NCI-H460 (cell line): ENCODE measurements around the gene TPO. TPM values are rescaled to one million over a fixed set of nuclear protein-coding genes. Genes with fewer than 3 reads are reported as not detected.
"Not testable (repeated sequence)": the region's sequence is repeated elsewhere in the genome, so short reads cannot be mapped to it uniquely, and the experiment has no call there.

Source experiments
- DNase-seq: peaks from one replicate; pipeline ENCODE4 v3.0.0-alpha.2; 2016; ENCODE audit warnings: low read depth; ENCODE audit errors: extremely low read depth
- total RNA-seq: library from RNA; depleted of rRNA; stranded (reverse); fragments of >200 nt; shearing (Covaris generic); gene quantifications from 2 replicates; pipeline ENCODE4 v1.2.3, GENCODE V29; 2014

The TPO gene
- total RNA-seq, 1 experiment from 2014 or later: 0.12 TPM

- no peak for DNase-seq
Measured at GRCh38 chr2:1498176-1498575, 84.9 kb downstream of the TPO start.

- DNase-seq: no peak
Measured at GRCh38 chr2:1499033-1499795, 86.0 kb downstream of the TPO start.

DNA sequence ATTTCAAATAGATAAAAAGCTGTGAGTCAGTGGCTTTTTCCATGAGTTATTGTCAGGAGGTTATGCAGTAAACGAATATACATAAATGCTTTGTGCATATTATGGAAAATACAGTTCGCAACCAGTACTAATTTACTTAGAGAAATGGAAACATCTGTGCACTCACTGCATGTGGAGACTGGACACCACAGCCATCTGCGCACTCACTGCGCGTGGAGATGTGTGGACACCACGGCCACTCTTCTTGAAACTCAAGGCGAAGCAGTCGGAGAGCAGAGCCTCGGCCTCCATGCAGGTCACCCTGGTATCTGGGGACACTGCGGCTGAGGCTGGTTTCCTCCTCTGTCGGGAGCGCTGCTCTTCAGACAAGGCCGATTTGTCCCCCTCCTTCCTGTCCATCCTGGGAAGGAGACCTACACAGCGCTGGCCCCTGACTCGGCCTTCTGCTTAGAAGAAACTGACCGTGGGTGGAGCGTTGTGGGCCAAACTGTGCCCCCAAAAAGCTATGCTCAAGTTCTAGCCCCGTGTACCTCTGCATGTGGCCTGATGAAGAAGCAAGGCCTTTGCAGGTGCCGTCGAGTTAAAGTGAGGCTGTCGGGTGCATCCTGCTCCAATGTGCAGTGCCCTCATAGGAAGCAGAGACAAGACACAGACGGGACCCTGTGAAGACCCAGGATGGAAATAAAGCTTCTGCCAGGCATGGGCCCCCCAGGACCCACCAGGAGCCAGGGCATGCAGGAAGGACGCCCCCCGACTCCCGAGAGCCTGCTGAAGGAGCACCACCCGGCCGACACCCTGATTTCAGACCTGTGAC is 88.0 kb downstream of the TPO start:
- DNase-seq: no peak

GRCh38 chr2:1501991-1502390 is 88.7 kb downstream of the TPO start:
- no peak for DNase-seq

DNA sequence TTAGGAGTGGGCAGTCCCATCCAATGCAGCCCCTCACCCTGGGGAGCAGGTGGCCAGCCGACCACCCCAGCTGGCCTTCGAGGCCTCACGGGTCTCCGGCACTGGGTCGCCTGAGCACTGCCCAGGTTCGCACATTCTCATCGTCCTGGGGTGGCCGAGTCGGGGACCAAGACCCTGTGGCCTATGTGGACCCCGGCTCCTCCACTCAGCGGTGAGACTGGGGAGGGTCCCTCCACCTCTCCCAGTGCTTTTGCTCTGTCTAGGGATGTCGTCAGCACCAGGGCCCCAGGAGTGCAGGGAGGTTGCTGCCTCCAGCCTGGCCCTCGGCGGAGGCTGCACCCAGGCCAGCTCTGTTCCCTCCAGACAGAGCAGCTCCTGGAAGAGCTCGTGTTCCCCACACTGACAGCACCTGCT is 89.6 kb downstream of the TPO start:
- no peak for DNase-seq

- DNase-seq: no peak
Measured at GRCh38 chr2:1503471-1504310, 90.4 kb downstream of the TPO start.

- DNase-seq: no peak
Measured at GRCh38 chr2:1504311-1504750, 91.1 kb downstream of the TPO start.

DNA sequence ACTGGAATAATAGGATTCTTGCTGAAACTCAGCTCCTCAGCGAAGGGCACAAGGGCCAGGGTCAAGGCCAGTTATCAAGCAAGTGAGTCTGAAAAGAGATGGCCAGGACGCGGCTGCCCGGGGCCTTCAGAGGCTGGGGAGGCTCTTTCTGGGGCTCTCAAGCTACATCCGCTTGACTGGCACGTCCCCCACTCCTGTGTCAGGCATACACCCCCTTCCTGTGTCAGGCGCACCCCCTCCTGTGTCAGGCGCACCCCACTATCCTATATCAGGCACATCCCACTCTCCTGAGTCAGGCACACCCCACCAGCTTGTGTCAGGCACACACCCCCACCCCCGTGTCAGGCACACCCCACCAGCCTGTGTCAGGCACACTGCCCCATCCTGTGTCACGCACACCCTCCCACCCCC is 91.8 kb downstream of the TPO start:
- DNase-seq: no peak

- DNase-seq: no peak
Measured at GRCh38 chr2:1509271-1510065, 96.2 kb downstream of the TPO start.

DNA sequence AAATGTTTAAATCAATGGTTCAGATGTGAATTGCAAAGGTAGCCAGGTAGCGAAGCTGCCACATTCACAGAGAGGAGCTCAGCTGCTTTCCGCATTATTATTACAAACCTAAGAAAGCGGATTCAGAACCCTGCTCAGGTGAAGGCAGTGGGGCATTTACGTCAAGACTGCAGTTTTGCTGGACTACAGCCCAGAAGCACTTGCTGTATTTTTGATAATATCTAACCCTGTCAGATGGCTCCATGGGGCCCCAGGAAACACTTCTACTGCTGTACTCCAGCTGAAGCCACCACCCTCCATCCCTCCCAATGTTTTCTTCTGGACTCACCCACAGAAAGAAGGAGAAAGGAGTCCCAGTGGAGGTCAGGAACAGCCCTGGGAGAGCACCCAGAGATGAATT is 96.9 kb downstream of the TPO start:
- DNase-seq: no peak

DNA sequence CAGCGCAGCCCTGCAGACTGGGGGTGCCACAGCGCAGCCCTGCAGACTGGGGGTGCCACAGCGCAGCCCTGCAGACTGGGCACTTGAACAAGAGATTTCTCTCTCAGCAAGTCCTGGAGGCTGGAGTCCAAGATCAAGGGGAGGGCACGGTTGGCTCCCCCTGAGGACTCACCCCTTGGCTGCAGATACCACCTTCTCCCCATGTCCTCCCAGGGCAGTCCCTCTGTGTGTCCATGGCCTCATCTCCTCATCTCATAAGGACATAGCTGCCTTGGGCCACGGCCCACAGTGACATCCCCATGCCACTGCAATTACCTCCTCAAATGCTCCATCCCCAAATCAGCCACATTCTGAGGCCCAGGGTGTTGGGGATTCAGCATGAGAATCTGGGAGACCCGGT is 98.2 kb downstream of the TPO start:
- DNase-seq: no peak

GRCh38 chr2:1512321-1513289 is 99.3 kb downstream of the TPO start:
- DNase-seq: no peak

GRCh38 chr2:1514391-1515072 is 101.3 kb downstream of the TPO start:
- DNase-seq: no peak

DNA sequence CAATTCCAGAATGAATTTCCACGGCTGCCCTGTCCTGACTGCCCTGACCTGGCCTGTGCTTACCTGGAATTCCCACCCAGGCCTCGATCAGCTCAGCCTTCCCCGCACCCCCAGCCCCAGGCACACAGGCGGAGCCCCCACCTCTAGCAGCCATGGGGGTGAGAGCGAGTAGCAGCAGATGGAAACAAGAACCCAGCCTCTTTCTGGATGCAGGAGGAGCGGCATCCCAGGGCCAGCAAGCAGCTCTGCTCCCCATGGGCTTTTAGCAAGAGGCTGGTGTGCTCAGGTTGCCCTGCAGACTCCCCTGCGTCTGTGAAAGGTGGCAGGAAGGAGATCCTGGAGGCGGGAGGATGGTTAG is 101.8 kb downstream of the TPO start:
- no peak for DNase-seq

- no peak for DNase-seq
Measured at GRCh38 chr2:1515986-1516797, 102.9 kb downstream of the TPO start.

- DNase-seq: no peak
Measured at GRCh38 chr2:1516798-1517060, 103.5 kb downstream of the TPO start.

DNA sequence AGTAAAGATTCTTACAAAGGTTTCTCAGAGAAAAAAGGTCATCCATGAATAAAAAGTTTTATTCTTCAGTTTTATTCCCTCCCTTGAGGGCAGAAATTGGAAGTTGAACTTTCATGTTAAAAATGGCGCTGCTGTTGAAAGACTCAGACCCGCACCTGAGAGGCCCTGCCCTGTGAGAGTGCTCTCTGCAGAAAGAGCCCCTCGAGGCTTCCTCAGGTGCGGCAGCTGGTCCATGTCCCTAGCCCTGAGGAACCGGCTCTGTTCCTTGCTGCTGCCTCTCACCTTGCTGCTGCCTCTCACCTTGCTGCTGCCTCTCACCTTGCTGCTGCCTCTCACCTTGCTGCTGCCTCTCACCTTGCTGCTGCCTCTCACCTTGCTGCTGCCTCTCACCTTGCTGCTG is 104.0 kb downstream of the TPO start:
- DNase-seq: not testable (repeated sequence)

GRCh38 chr2:1517786-1518185 is 104.5 kb downstream of the TPO start:
- no peak for DNase-seq
